Neural progenitor cell (in vitro differentiated cells): ENCODE measurements around the gene RASA1. TPM values are rescaled to one million over a fixed set of nuclear protein-coding genes. Genes with fewer than 3 reads are reported as not detected.
A peak's percentile ranks its signal among the peaks of the same experiment; 100 is the strongest.
"Not testable (repeated sequence)": the region's sequence is repeated elsewhere in the genome, so short reads cannot be mapped to it uniquely, and the experiment has no call there.

Source experiments
- DNase-seq: peaks from one replicate; pipeline ENCODE4 v3.0.0-alpha.2; 2016; ENCODE audit warnings: low spot score
- H2AFZ ChIP-seq: fragments of 200-600 bp; sonication (generic); replicated peaks from 2 replicates; pipeline ENCODE4 v1.6.1; 2016; ENCODE audit warnings: antibody characterized with exemption
- H3F3A ChIP-seq: fragments of 200-600 bp; sonication (generic); 2 replicates; pipeline ENCODE4 v1.6.1; 2016; ENCODE audit warnings: antibody characterized with exemption, low read depth
- H3K27ac ChIP-seq: fragments of 200-600 bp; sonication (generic); 2 replicates; pipeline ENCODE4 v1.5.1; 2016; ENCODE audit warnings: mild to moderate bottlenecking
- H3K27me3 ChIP-seq: fragments of 200-600 bp; sonication (generic); 2 replicates; pipeline ENCODE4 v1.6.1; 2016; ENCODE audit warnings: mild to moderate bottlenecking, moderate library complexity
- H3K36me3 ChIP-seq: fragments of 200-600 bp; sonication (generic); 2 replicates; pipeline ENCODE4 v1.5.1; 2016
- H3K4me1 ChIP-seq: fragments of 200-600 bp; sonication (generic); 2 replicates; pipeline ENCODE4 v1.6.1; 2016; ENCODE audit warnings: mixed run types
- H3K4me2 ChIP-seq: fragments of 200-600 bp; sonication (generic); 2 replicates; pipeline ENCODE4 v1.6.1; 2016
- H3K4me3 ChIP-seq: fragments of 200-600 bp; sonication (generic); 2 replicates; pipeline ENCODE4 v1.5.1; 2016
- H3K79me2 ChIP-seq: fragments of 200-600 bp; sonication (generic); 2 replicates; pipeline ENCODE4 v1.6.1; 2016; ENCODE audit warnings: low read depth
- H3K9ac ChIP-seq: fragments of 200-600 bp; sonication (generic); 2 replicates; pipeline ENCODE4 v1.6.1; 2016
- H3K9me3 ChIP-seq: fragments of 200-600 bp; sonication (generic); 2 replicates; pipeline ENCODE4 v1.5.1; 2016; ENCODE audit warnings: low read depth
- H4K20me1 ChIP-seq: fragments of 200-600 bp; sonication (generic); 2 replicates; pipeline ENCODE4 v1.6.1; 2016; ENCODE audit warnings: low read depth
- H3K27ac Mint-ChIP-seq: 3 replicates; pipeline ENCODE4 v1.8.0; 2021; ENCODE audit warnings: mixed read lengths
- H3K27me3 Mint-ChIP-seq: 2 replicates; pipeline ENCODE4 v1.8.0; 2022; ENCODE audit warnings: low read depth, mild to moderate bottlenecking, inconsistent platforms, moderate library complexity, mixed read lengths; ENCODE audit not compliant: insufficient read depth
- H3K36me3 Mint-ChIP-seq: 3 replicates; pipeline ENCODE4 v1.8.0; 2021; ENCODE audit warnings: mixed read lengths
- H3K4me1 Mint-ChIP-seq: 3 replicates; pipeline ENCODE4 v1.8.0; 2021; ENCODE audit warnings: mixed read lengths
- H3K4me3 Mint-ChIP-seq: 3 replicates; pipeline ENCODE4 v1.8.0; 2021; ENCODE audit warnings: mild to moderate bottlenecking, moderate library complexity, mixed read lengths
- H3K9me3 Mint-ChIP-seq: 3 replicates; pipeline ENCODE4 v1.8.0; 2020; ENCODE audit warnings: mixed read lengths
- EZH2 ChIP-seq: fragments of 200-600 bp; sonication (generic); IDR thresholded peaks from 2 replicates; pipeline ENCODE4 v1.6.1; 2017; ENCODE audit warnings: antibody characterized with exemption, mild to moderate bottlenecking, moderate library complexity
- EZH2phosphoT487 ChIP-seq: fragments of 200-600 bp; sonication (generic); IDR thresholded peaks from 2 replicates; pipeline ENCODE4 v1.6.1; 2017; ENCODE audit warnings: antibody characterized with exemption
- total RNA-seq: library from RNA; depleted of rRNA; stranded (reverse); fragments of >200 nt; gene quantifications from 2 replicates; pipeline ENCODE4 v1.2.3, GENCODE V29; 2015; ENCODE audit warnings: low replicate concordance
- TF ChIP-seq, protein P1 (sequence below): fragments of 200-600 bp; sonication (generic); IDR thresholded peaks from 2 replicates; pipeline ENCODE4 v1.5.1; 2017; ENCODE audit warnings: antibody characterized with exemption, mild to moderate bottlenecking

RASA1 gene
- total RNA-seq, 1 donor from 2014 or later: 60.9 TPM

GRCh38 chr5:87268126-87268969 lies 665 bp downstream of the RASA1 start:
- Mint-ChIP-seq H3K27me3 (no peaks in the 10 kb centered on the region), H3K4me1 (peaks cover 17% of the 10 kb centered on the region), H3K27ac (peak overlapping the region; percentile 98), H3K36me3 (peaks cover 4% of the 10 kb centered on the region), H3K4me3 (peak overlapping the region; percentile 98), H3K9me3 (no peaks in the 10 kb centered on the region)
- TF ChIP-seq EZH2 (no peak), EZH2phosphoT487 (no peak)
- TF ChIP-seq, protein P1, sequence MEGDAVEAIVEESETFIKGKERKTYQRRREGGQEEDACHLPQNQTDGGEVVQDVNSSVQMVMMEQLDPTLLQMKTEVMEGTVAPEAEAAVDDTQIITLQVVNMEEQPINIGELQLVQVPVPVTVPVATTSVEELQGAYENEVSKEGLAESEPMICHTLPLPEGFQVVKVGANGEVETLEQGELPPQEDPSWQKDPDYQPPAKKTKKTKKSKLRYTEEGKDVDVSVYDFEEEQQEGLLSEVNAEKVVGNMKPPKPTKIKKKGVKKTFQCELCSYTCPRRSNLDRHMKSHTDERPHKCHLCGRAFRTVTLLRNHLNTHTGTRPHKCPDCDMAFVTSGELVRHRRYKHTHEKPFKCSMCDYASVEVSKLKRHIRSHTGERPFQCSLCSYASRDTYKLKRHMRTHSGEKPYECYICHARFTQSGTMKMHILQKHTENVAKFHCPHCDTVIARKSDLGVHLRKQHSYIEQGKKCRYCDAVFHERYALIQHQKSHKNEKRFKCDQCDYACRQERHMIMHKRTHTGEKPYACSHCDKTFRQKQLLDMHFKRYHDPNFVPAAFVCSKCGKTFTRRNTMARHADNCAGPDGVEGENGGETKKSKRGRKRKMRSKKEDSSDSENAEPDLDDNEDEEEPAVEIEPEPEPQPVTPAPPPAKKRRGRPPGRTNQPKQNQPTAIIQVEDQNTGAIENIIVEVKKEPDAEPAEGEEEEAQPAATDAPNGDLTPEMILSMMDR: no peak
- H2AFZ ChIP-seq: peak overlapping the region; percentile 71
- H3K36me3 ChIP-seq: no peaks in the 10 kb centered on the region
- peak; percentile 82 for DNase-seq
- no peaks in the 10 kb centered on the region for H3K27me3 ChIP-seq
- peaks cover 14% of the 10 kb centered on the region for H4K20me1 ChIP-seq
- peaks cover 31% of the 10 kb centered on the region for H3F3A ChIP-seq
- H3K9me3 ChIP-seq: no peaks in the 10 kb centered on the region
- H3K27ac ChIP-seq: peak overlapping the region; percentile 93
- H3K4me1 ChIP-seq: peaks cover 17% of the 10 kb centered on the region
- peak overlapping the region; percentile 84 for H3K4me2 ChIP-seq
- peak overlapping the region; percentile 72 for H3K4me3 ChIP-seq
- peak overlapping the region; percentile 56 for H3K9ac ChIP-seq
- H3K79me2 ChIP-seq: peaks cover 49% of the 10 kb centered on the region

DNA sequence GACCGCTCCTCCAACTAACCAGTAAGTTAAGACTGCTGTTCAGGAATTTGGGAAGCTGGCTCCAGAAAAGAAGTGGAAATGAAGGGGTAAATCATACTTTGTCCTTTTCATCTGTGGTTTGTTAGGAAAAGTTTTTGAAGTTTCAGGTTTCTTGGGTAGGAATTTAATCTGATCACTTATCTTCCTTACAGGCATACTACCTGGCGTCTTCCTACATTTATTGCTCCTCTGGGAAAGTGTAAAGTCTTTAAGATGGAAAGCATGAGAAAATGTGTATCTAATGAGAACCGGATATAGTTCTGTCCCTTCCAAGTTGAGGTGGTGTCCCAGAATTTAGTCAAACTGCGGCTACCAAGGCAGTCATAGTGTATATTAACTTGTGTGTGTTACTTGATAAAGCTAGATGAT lies 1.3 kb downstream of the RASA1 start:
- Histone ChIP-seq H3K27me3 (no peaks in the 10 kb centered on the region), H3K36me3 (no peaks in the 10 kb centered on the region), H3K4me2 (peak overlapping the region; percentile 84), H2AFZ (no peak overlapping the region), H3F3A (peaks cover 31% of the 10 kb centered on the region), H3K79me2 (peaks cover 55% of the 10 kb centered on the region), H3K4me1 (peaks cover 17% of the 10 kb centered on the region), H3K9me3 (no peaks in the 10 kb centered on the region), H3K27ac (peak overlapping the region; percentile 93), H3K9ac (peak overlapping the region; percentile 56), H4K20me1 (peaks cover 14% of the 10 kb centered on the region), H3K4me3 (peak overlapping the region; percentile 72)
- Mint-ChIP-seq H3K9me3 (no peaks in the 10 kb centered on the region), H3K36me3 (peaks cover 5% of the 10 kb centered on the region), H3K4me1 (peaks cover 17% of the 10 kb centered on the region), H3K4me3 (peak overlapping the region; percentile 98), H3K27me3 (no peaks in the 10 kb centered on the region), H3K27ac (peak overlapping the region; percentile 72)
- DNase-seq: no peak
- TF ChIP-seq, protein P1: no peak
- TF ChIP-seq EZH2 (no peak), EZH2phosphoT487 (no peak)

DNA sequence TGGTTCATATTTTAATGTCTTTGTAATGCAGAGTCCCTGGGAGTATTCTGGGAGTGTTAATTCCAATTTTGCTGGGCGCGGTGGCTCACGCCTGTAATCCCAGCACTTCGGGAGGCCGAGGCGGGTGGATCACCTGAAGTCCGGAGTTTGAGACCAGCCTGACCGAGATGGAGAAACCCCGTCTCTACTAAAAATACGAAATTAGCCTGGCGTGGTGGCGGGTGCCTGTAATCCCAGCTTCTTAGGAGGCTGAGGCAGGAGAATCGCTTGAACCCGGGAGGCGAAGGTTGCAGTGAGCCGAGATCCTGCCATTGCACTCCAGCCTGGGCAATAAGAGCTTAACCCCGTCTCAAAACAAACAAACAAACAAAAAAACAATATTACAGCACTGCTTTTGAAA lies 3.2 kb downstream of the RASA1 start:
- not testable (repeated sequence) for H2AFZ ChIP-seq, H3K27ac Mint-ChIP-seq, H3K9me3 Mint-ChIP-seq, H3K9ac ChIP-seq, H3K27me3 ChIP-seq, H3K27me3 Mint-ChIP-seq, H3K4me3 ChIP-seq, H3K4me2 ChIP-seq, DNase-seq, H3K4me3 Mint-ChIP-seq, H3K27ac ChIP-seq, H3K9me3 ChIP-seq, H3K36me3 ChIP-seq
- Mint-ChIP-seq H3K36me3 (peaks cover 15% of the 10 kb centered on the region), H3K4me1 (peaks cover 17% of the 10 kb centered on the region)
- H4K20me1 ChIP-seq: peaks cover 14% of the 10 kb centered on the region
- H3K79me2 ChIP-seq: peaks cover 75% of the 10 kb centered on the region
- peaks cover 17% of the 10 kb centered on the region for H3K4me1 ChIP-seq
- peaks cover 31% of the 10 kb centered on the region for H3F3A ChIP-seq

DNA sequence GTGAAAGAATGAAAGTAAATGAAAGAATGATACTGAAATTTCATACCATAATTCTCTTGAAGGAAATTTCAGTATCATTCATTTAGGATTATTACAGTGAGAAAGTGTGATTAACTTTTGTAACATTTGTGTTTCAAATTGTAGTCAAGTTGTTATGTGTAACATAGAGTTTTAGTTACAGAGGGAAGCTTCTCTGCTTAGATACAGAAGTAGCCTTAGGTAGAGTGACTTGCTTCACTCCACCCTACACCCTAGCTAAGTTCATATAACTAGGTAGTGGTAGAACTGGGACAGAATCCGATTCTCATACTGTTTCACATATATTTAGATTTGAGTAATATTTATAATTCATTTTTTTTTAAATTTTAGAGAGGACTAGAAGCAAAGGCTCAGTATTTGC lies 9.0 kb downstream of the RASA1 start:
- no peaks in the 10 kb centered on the region for H3K27me3 Mint-ChIP-seq
- H3K36me3 ChIP-seq: peaks cover 3% of the 10 kb centered on the region
- H3K27ac Mint-ChIP-seq: no peak overlapping the region
- no peaks in the 10 kb centered on the region for H3K27me3 ChIP-seq
- H3K9me3 ChIP-seq: no peaks in the 10 kb centered on the region
- H3K9ac ChIP-seq: no peak overlapping the region
- H3K4me1 Mint-ChIP-seq: no peaks in the 10 kb centered on the region
- H3K79me2 ChIP-seq: peaks cover 100% of the 10 kb centered on the region
- no peak overlapping the region for H3K4me3 Mint-ChIP-seq
- H4K20me1 ChIP-seq: no peaks in the 10 kb centered on the region
- TF ChIP-seq EZH2: no peak
- no peak for TF ChIP-seq EZH2phosphoT487
- TF ChIP-seq, protein P1: no peak
- no peak overlapping the region for H3K4me2 ChIP-seq
- H3K4me3 ChIP-seq: no peak overlapping the region
- H3K27ac ChIP-seq: no peak overlapping the region
- DNase-seq: no peak
- H3K36me3 Mint-ChIP-seq: peaks cover 45% of the 10 kb centered on the region
- peaks cover 7% of the 10 kb centered on the region for H3K9me3 Mint-ChIP-seq
- H3K4me1 ChIP-seq: no peaks in the 10 kb centered on the region
- no peaks in the 10 kb centered on the region for H3F3A ChIP-seq
- no peak overlapping the region for H2AFZ ChIP-seq
